ENCODE data around the gene SF3B2.

Gene SF3B2

DNA sequence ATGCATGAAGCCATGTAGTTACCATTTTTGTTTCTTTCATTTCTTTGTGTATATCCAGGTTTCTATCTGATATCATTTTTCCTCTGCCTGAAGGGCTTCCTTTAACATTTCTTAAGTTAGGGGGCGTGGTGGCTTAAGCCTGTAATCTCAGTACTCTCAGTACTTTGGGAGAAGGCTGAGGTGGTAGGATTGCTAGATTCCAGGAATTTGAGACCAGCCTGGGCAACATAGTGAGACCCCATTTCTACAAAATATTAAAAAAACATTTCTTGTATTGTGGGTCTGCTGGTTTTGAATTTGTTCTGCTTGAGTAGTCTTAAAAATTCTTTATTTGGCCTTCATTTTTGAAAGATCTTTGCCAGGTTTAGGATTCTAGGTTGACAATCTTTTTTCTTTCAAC is 12.4 kb downstream of the SF3B2 start:
- peaks cover 95% of the 10 kb centered on the region for H3K36me3 ChIP-seq (ENCODE audit: insufficient read depth, insufficient read length, low read length)
- peaks cover 5% of the 10 kb centered on the region for H3K4me1 ChIP-seq (ENCODE audit: insufficient read depth, insufficient read length)
- H3K9me3 ChIP-seq (ENCODE audit: insufficient read depth, low read length) = no peaks in the 10 kb centered on the region
- no peak for TF ChIP-seq SUZ12 (IDR thresholded peaks at IDR 0.05; ENCODE audit: extremely low read depth, insufficient read depth, insufficient read length)
- no peak for TF ChIP-seq YY1 (IDR thresholded peaks at IDR 0.05; ENCODE audit: insufficient read depth, insufficient read length)
- TF ChIP-seq ZNF274 (IDR thresholded peaks at IDR 0.05; ENCODE audit: low read depth, low read length) = no peak
- no peak overlapping the region for H3K4me3 ChIP-seq (ENCODE audit: insufficient read length, low read depth)
- H3K9ac ChIP-seq (ENCODE audit: insufficient read length, low read depth) = no peak overlapping the region
- DNase-seq (ENCODE audit: low read depth, low spot score) = no peak
- no peaks in the 10 kb centered on the region for H3K27me3 ChIP-seq (ENCODE audit: insufficient read depth, insufficient read length)

DNA sequence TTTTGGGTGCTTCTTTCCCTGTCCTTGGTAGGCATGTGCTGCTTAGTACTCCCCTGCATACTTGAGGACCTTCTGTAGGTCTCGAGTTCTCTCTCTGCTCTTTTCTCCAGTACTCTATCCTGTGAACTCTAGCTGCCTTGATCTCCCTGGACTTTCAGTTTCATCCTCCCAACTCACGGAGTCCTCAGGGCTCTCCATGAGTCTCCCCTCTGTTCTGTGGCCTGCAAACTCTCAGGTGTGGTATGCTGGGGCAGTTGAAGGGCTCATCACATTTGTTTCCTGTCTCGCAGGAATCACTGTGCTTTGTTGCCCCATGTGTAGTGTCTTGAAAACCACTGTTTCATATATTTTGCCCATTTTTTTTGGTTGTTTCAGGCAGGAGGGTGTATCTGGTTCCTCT is 14.6 kb downstream of the SF3B2 start:
- no peak for DNase-seq (ENCODE audit: low read depth, low spot score)
- Histone ChIP-seq H3K4me3 (ENCODE audit: insufficient read length, low read depth) (no peak overlapping the region), H3K27me3 (ENCODE audit: insufficient read depth, insufficient read length) (no peaks in the 10 kb centered on the region), H3K9ac (ENCODE audit: insufficient read length, low read depth) (no peak overlapping the region), H3K4me1 (ENCODE audit: insufficient read depth, insufficient read length) (peaks cover 5% of the 10 kb centered on the region), H3K36me3 (ENCODE audit: insufficient read depth, insufficient read length, low read length) (peaks cover 73% of the 10 kb centered on the region), H3K9me3 (ENCODE audit: insufficient read depth, low read length) (no peaks in the 10 kb centered on the region)
- TF ChIP-seq SUZ12 (IDR thresholded peaks at IDR 0.05; ENCODE audit: extremely low read depth, insufficient read depth, insufficient read length) (no peak), ZNF274 (IDR thresholded peaks at IDR 0.05; ENCODE audit: low read depth, low read length) (no peak), YY1 (IDR thresholded peaks at IDR 0.05; ENCODE audit: insufficient read depth, insufficient read length) (no peak)

DNA sequence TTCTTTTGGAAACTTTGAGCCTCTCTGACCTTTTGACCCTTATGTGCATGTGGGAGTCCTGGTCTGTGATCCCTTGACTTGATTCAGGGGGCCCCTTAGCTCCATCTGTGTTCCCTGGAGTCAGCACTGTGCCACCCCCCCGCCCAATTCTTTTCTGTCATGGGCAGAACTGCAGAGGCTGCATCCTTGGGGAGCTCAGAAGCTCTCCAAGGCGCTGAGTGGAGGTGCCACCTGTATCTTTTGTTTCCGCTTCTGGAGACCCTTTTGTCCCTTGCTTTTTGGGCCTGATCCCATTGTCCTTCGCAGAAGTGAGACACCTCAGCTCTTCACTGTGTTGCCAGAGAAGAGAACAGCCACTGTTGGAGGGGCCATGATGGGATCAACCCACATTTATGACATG is 15.5 kb downstream of the SF3B2 start:
- Histone ChIP-seq H3K9ac (ENCODE audit: insufficient read length, low read depth) (no peak overlapping the region), H3K4me1 (ENCODE audit: insufficient read depth, insufficient read length) (peaks cover 5% of the 10 kb centered on the region), H3K4me3 (ENCODE audit: insufficient read length, low read depth) (no peak overlapping the region), H3K27me3 (ENCODE audit: insufficient read depth, insufficient read length) (no peaks in the 10 kb centered on the region), H3K36me3 (ENCODE audit: insufficient read depth, insufficient read length, low read length) (peaks cover 70% of the 10 kb centered on the region), H3K9me3 (ENCODE audit: insufficient read depth, low read length) (no peaks in the 10 kb centered on the region)
- TF ChIP-seq YY1 (IDR thresholded peaks at IDR 0.05; ENCODE audit: insufficient read depth, insufficient read length) (no peak), ZNF274 (IDR thresholded peaks at IDR 0.05; ENCODE audit: low read depth, low read length) (no peak), SUZ12 (IDR thresholded peaks at IDR 0.05; ENCODE audit: extremely low read depth, insufficient read depth, insufficient read length) (no peak)
- no peak for DNase-seq (ENCODE audit: low read depth, low spot score)

DNA sequence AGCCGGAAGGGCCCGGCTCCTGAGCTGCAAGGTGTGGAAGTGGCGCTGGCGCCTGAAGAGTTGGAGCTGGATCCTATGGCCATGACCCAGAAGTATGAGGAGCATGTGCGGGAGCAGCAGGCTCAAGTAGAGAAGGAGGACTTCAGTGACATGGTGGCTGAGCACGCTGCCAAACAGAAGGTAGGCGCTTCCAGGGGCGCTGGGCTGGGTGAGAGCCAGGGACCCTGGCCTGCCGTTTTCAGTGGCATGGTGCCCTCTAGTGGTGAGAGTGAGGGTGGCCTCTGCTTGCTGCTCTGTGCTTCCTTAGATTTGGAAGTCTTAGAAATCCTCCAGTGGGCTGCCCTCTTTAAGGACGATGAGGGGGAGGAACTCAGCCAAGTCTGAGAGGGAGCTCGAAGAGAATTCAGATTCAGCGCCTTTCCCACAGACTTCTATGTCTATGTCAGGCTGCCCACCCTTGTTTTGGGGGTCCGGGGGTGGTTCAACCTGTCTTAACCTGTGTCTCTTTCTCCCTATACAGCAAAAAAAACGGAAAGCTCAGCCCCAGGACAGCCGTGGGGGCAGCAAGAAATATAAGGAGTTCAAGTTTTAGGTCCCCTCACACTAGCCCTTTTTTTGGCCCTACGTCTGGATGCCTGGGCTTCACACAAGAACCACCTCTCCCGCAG is 16.1 kb downstream of the SF3B2 start:
- peak; percentile 54 for DNase-seq (ENCODE audit: low read depth, low spot score)
- TF ChIP-seq YY1 (IDR thresholded peaks at IDR 0.05; ENCODE audit: insufficient read depth, insufficient read length) = no peak
- TF ChIP-seq SUZ12 (IDR thresholded peaks at IDR 0.05; ENCODE audit: extremely low read depth, insufficient read depth, insufficient read length) = no peak
- no peak for TF ChIP-seq ZNF274 (IDR thresholded peaks at IDR 0.05; ENCODE audit: low read depth, low read length)
- no peak overlapping the region for H3K4me3 ChIP-seq (ENCODE audit: insufficient read length, low read depth)
- no peaks in the 10 kb centered on the region for H3K9me3 ChIP-seq (ENCODE audit: insufficient read depth, low read length)
- H3K9ac ChIP-seq (ENCODE audit: insufficient read length, low read depth) = no peak overlapping the region
- H3K4me1 ChIP-seq (ENCODE audit: insufficient read depth, insufficient read length) = peaks cover 5% of the 10 kb centered on the region
- peaks cover 68% of the 10 kb centered on the region for H3K36me3 ChIP-seq (ENCODE audit: insufficient read depth, insufficient read length, low read length)
- H3K27me3 ChIP-seq (ENCODE audit: insufficient read depth, insufficient read length) = no peaks in the 10 kb centered on the region

GRCh38 chr11:66068923-66069714 is 17.0 kb downstream of the SF3B2 start:
- H3K4me3 ChIP-seq (ENCODE audit: insufficient read length, low read depth) = no peak overlapping the region
- H3K36me3 ChIP-seq (ENCODE audit: insufficient read depth, insufficient read length, low read length) = peaks cover 66% of the 10 kb centered on the region
- no peaks in the 10 kb centered on the region for H3K9me3 ChIP-seq (ENCODE audit: insufficient read depth, low read length)
- H3K4me1 ChIP-seq (ENCODE audit: insufficient read depth, insufficient read length) = peaks cover 5% of the 10 kb centered on the region
- DNase-seq (ENCODE audit: low read depth, low spot score) = peak; percentile 40
- TF ChIP-seq YY1 (IDR thresholded peaks at IDR 0.05; ENCODE audit: insufficient read depth, insufficient read length) = no peak
- TF ChIP-seq SUZ12 (IDR thresholded peaks at IDR 0.05; ENCODE audit: extremely low read depth, insufficient read depth, insufficient read length) = no peak
- no peak for TF ChIP-seq ZNF274 (IDR thresholded peaks at IDR 0.05; ENCODE audit: low read depth, low read length)
- peak overlapping the region; percentile 86 for H3K9ac ChIP-seq (ENCODE audit: insufficient read length, low read depth)
- H3K27me3 ChIP-seq (ENCODE audit: insufficient read depth, insufficient read length) = no peaks in the 10 kb centered on the region

GRCh38 chr11:66069715-66070603 is 17.8 kb downstream of the SF3B2 start, which contains the start of gene PACS1:
PACS1 (plus strand) TSS chr11:66070272; CDS start chr11:66070487, 215 bp downstream.
- peak within 1 kb of the TSS; percentile 86 for H3K9ac ChIP-seq (ENCODE audit: insufficient read length, low read depth)
- H3K27me3 ChIP-seq (ENCODE audit: insufficient read depth, insufficient read length) = no peaks in the 10 kb centered on the region
- no peak for DNase-seq (ENCODE audit: low read depth, low spot score)
- H3K4me1 ChIP-seq (ENCODE audit: insufficient read depth, insufficient read length) = peaks cover 5% of the 10 kb centered on the region
- H3K4me3 ChIP-seq (ENCODE audit: insufficient read length, low read depth) = peak within 1 kb of the TSS; percentile 57
- peaks cover 64% of the 10 kb centered on the region for H3K36me3 ChIP-seq (ENCODE audit: insufficient read depth, insufficient read length, low read length)
- TF ChIP-seq ZNF274 (IDR thresholded peaks at IDR 0.05; ENCODE audit: low read depth, low read length) (no peak), SUZ12 (IDR thresholded peaks at IDR 0.05; ENCODE audit: extremely low read depth, insufficient read depth, insufficient read length) (no peak), YY1 (IDR thresholded peaks at IDR 0.05; ENCODE audit: insufficient read depth, insufficient read length) (no peak)
- no peaks in the 10 kb centered on the region for H3K9me3 ChIP-seq (ENCODE audit: insufficient read depth, low read length)

Measured in NT2/D1 (cell line).